ENCODE data around the gene BCL2L14. TPM values are rescaled to one million over a fixed set of nuclear protein-coding genes. Genes with fewer than 3 reads are reported as not detected.

The BCL2L14 gene
- total and polyA plus RNA-seq, 2 of the 4 experiments (the other 2 are of a cell fraction) = not detected

- no peaks in the 10 kb centered on the region for H3K79me1 ChIP-seq (ENCODE audit: low read depth in 1 of 2, low read length in 2 of 2)
- no peak overlapping the region for H2AK5ac ChIP-seq (ENCODE audit: low read depth, low read length)
- H3K27me3 ChIP-seq (ENCODE audit: control insufficient read depth, insufficient read depth, low read length) = no peaks in the 10 kb centered on the region
- WGBS, 2 experiments (ENCODE audit: extremely low coverage in 2 of 2, insufficient read length in 1 of 2) = no CpG with 5 or more reads among the region's 2 CpGs
- no peak overlapping the region for H3K18ac ChIP-seq (ENCODE audit: low read depth, low read length)
- no TSS peak for BruUV-seq (replicated peaks)
- TF ChIP-seq MAZ (IDR thresholded peaks at IDR 0.05; ENCODE audit: borderline replicate concordance, low read depth, low read length) (no peak), MXI1 (IDR thresholded peaks at IDR 0.05; ENCODE audit: borderline replicate concordance, low read depth, low read length) (no peak), RCOR1 (IDR thresholded peaks at IDR 0.05; ENCODE audit: insufficient replicate concordance, low read length) (no peak), RAD21 (IDR thresholded peaks at IDR 0.05; ENCODE audit: low read length) (no peak), RFX5 (IDR thresholded peaks at IDR 0.05; ENCODE audit: low read depth, low read length) (no peak), BHLHE40 (IDR thresholded peaks at IDR 0.05; ENCODE audit: low read depth, low read length) (no peak), CHD1 (IDR thresholded peaks at IDR 0.05; ENCODE audit: low read depth, low read length) (no peak), USF2 (IDR thresholded peaks at IDR 0.05; ENCODE audit: low read depth, low read length) (no peak), NFE2L2 (IDR thresholded peaks at IDR 0.05; ENCODE audit: low read depth, low read length) (no peak), SMC3 (IDR thresholded peaks at IDR 0.05; ENCODE audit: low read depth, low read length) (no peak), MAFK (IDR thresholded peaks at IDR 0.05; ENCODE audit: low read depth, low read length) (no peak), FOS (IDR thresholded peaks at IDR 0.05; ENCODE audit: low read depth, low read length) (no peak), CEBPB (IDR thresholded peaks at IDR 0.05; ENCODE audit: low read depth, low read length) (no peak), POLR2A (IDR thresholded peaks at IDR 0.05; ENCODE audit: low read depth, low read length) (no peak), ELK1 (IDR thresholded peaks at IDR 0.05; ENCODE audit: borderline replicate concordance, low read depth, low read length) (no peak), CTCF (conservative IDR thresholded peaks at IDR 0.05; ENCODE audit: low read depth, low read length) (no peak)
- H2BK5ac ChIP-seq (ENCODE audit: low read depth, low read length, poor library complexity, severe bottlenecking) = no peak overlapping the region
- no peak overlapping the region for H2BK15ac ChIP-seq (ENCODE audit: low read depth, low read length)
- no peak overlapping the region for H3K27ac ChIP-seq (ENCODE audit: insufficient read depth, low read length)
- H3K36me3 ChIP-seq (ENCODE audit: control insufficient read depth, insufficient read depth, low read length) = peaks cover 19% of the 10 kb centered on the region
- no peak overlapping the region for H3K56ac ChIP-seq (ENCODE audit: extremely low read depth, insufficient read depth, low read length)
- no peak overlapping the region for H4K5ac ChIP-seq (ENCODE audit: low read depth, low read length)
- no peak overlapping the region for H3K4ac ChIP-seq (ENCODE audit: low read depth, low read length)
- no peak overlapping the region for H3K14ac ChIP-seq (replicated peaks; ENCODE audit: low read depth, low read length)
- no peak overlapping the region for H3K4me2 ChIP-seq (ENCODE audit: low read depth, low read length)
- dilution Hi-C loops (cut with HindIII; ENCODE audit: low sequenced_read_pairs, unreplicated experiment) = no loop called here
- H4K20me1 ChIP-seq (ENCODE audit: insufficient read depth, low read length) = no peaks in the 10 kb centered on the region
- intact Hi-C loops (cut with micrococcal nuclease) = loop anchor here (5.0 kb wide), 1 partner anchor 55 kb away; no protein-coding TSS in a partner anchor
- H2BK120ac ChIP-seq (ENCODE audit: low read depth, low read length) = no peak overlapping the region
- H4K91ac ChIP-seq (ENCODE audit: insufficient read depth, low read depth, low read length) = no peak overlapping the region
- H2BK20ac ChIP-seq (ENCODE audit: low read depth, low read length) = no peak overlapping the region
- no peak overlapping the region for H3K4me3 ChIP-seq (ENCODE audit: insufficient read depth, low read depth, low read length)
- DNase-seq (no peak), ATAC-seq (ENCODE audit: low read depth) (no peak)
- POLR2A ChIA-PET (ENCODE audit: unreplicated experiment) = interaction anchor here (0.5 kb wide), 1 partner anchor 128 kb away, joined by 3 read pairs; no protein-coding TSS in a partner anchor
- H2AK9ac ChIP-seq (replicated peaks; ENCODE audit: low read depth, low read length, poor library complexity) = no peak overlapping the region
- no peaks in the 10 kb centered on the region for H3K4me1 ChIP-seq (ENCODE audit: control insufficient read depth, insufficient read depth, low read length)
- H4K8ac ChIP-seq (ENCODE audit: low read depth in 2 of 2, low read length in 2 of 2) = no peak overlapping the region
- no peak overlapping the region for H2AFZ ChIP-seq (replicated peaks; ENCODE audit: low read length, poor library complexity)
- H3K9me3 ChIP-seq (ENCODE audit: control insufficient read depth, insufficient read depth, low read length) = no peaks in the 10 kb centered on the region
- H3K9ac ChIP-seq (ENCODE audit: low read depth, low read length) = no peak overlapping the region
- no peaks in the 10 kb centered on the region for H3K9me1 ChIP-seq (ENCODE audit: insufficient read depth, low read length)
- H3K23ac ChIP-seq (ENCODE audit: low read depth, low read length) = no peak overlapping the region
- CTCF ChIA-PET = interaction anchor here (1.2 kb wide), 1 partner anchor 13 kb away, joined by 3 read pairs; no protein-coding TSS in a partner anchor
- in situ Hi-C loops (cut with MboI; ENCODE audit: low sequenced_read_pairs) = no loop called here
Measured at GRCh38 chr12:12127304-12127703, 56.6 kb downstream of the BCL2L14 start.
